Esophagus squamous epithelium (tissue), 4 donors: Measurements from ENCODE around the gene INPP5D.

Experiments used
- POLR2A ChIP-seq, 4 donors: fragments of 450-650 bp; IDR thresholded peaks; one replicate each; pipeline ENCODE4 v1.6.1; 2017; ENCODE audit warnings: antibody characterized with exemption in 4 of 4, mild to moderate bottlenecking in 4 of 4, moderate library complexity in 3 of 4
- TF ChIP-seq, protein P1 (sequence below), 6 experiments: fragments of 450-650 bp in 4 of 6; fragments of 200-600 bp in 2 of 6; sonication (generic) in 2 of 6; IDR thresholded peaks; one replicate each; pipeline ENCODE4 v1.5.1; 2016 to 2019; ENCODE audit warnings: antibody characterized with exemption in 6 of 6, mild to moderate bottlenecking in 4 of 6, moderate library complexity in 4 of 6

DNA sequence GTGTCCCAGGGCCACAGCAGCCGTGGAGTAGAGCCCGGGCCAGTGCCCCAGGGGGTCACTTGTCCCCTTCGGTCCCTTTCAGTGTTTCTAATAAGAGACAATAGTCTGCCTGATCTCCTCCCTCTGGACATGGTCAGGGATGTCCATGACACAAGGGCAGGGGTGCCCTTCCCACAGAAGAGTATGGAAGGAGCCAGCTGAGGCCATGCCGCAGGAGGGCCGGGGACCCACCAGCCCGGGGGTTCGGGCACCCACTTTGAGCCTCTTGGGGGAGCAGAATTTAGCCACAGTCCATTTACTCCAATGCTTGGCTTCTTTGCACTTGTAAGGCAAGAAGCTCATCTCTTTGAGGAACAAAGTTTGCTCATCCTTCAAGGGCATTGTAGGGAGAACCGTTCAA lies 102.6 kb downstream of the INPP5D start:
- TF ChIP-seq, protein P1, sequence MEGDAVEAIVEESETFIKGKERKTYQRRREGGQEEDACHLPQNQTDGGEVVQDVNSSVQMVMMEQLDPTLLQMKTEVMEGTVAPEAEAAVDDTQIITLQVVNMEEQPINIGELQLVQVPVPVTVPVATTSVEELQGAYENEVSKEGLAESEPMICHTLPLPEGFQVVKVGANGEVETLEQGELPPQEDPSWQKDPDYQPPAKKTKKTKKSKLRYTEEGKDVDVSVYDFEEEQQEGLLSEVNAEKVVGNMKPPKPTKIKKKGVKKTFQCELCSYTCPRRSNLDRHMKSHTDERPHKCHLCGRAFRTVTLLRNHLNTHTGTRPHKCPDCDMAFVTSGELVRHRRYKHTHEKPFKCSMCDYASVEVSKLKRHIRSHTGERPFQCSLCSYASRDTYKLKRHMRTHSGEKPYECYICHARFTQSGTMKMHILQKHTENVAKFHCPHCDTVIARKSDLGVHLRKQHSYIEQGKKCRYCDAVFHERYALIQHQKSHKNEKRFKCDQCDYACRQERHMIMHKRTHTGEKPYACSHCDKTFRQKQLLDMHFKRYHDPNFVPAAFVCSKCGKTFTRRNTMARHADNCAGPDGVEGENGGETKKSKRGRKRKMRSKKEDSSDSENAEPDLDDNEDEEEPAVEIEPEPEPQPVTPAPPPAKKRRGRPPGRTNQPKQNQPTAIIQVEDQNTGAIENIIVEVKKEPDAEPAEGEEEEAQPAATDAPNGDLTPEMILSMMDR (IDR thresholded peaks at IDR 0.05), result no peak
- TF ChIP-seq POLR2A (IDR thresholded peaks at IDR 0.05), result no peak
